T-cell (primary cell): Measurements from ENCODE around the gene PRDM16. TPM values are rescaled to one million over a fixed set of nuclear protein-coding genes. Genes with fewer than 3 reads are reported as not detected.
A peak's percentile ranks its signal among the peaks of the same experiment; 100 is the strongest.

Experiments used
- ATAC-seq, 4 experiments: fragments of 200-7000 bp in 3 of 4; fragments of 150-1000 bp in 1 of 4; cut with Tn5 transposase; replicated peaks in 1 of 4; 1 replicate in 3 of 4; 2 replicates in 1 of 4; pipeline ENCODE4 v1.10.0; 2021; ENCODE audit warnings: moderate library complexity in 3 of 4, mild to moderate bottlenecking in 2 of 4, moderate number of reproducible peaks in 1 of 4
- CTCF ChIA-PET, 2 donors: fragments of 300-600 bp; sonication (Branson Sonifier 250); formaldehyde crosslinking; loops; one replicate each; lab custom pipeline; 2022; ENCODE audit warnings: antibody characterized with exemption in 2 of 2; lab: Charles Lee
- POLR2A ChIA-PET, 2 donors: fragments of 300-600 bp; sonication (Branson Sonifier 250); formaldehyde crosslinking; loops; one replicate each; lab custom pipeline; 2022; ENCODE audit warnings: antibody characterized with exemption in 2 of 2; lab: Charles Lee
- DNase-seq, 35 experiments: peaks; one replicate each; pipeline versions ENCODE4 v3.0.0 to v3.0.0-alpha.2; 2013 to 2023
- H3K27ac ChIP-seq: one replicate; pipeline ENCODE4 v1.5.1; 2013; ENCODE audit warnings: low read length
- H3K27me3 ChIP-seq, 2 experiments: replicated peaks in 1 of 2; 1 replicate in 1 of 2; 2 replicates in 1 of 2; pipeline versions ENCODE4 v1.6.1 to v1.7.0; 2013; ENCODE audit warnings: low read length in 1 of 2, mixed read lengths in 1 of 2; ENCODE audit not compliant: control insufficient read depth in 2 of 2, insufficient read depth in 2 of 2; ENCODE audit errors: extremely low read depth in 1 of 2
- H3K36me3 ChIP-seq, 2 donors: 1 replicate in 1 of 2; 2 replicates in 1 of 2; pipeline versions ENCODE4 v1.6.1 to v1.7.0; 2013; ENCODE audit warnings: low read length in 1 of 2; ENCODE audit not compliant: control insufficient read depth in 2 of 2, insufficient read depth in 1 of 2; ENCODE audit errors: extremely low read depth in 1 of 2
- H3K4me1 ChIP-seq, 2 experiments: 1 replicate in 1 of 2; 2 replicates in 1 of 2; pipeline versions ENCODE4 v1.6.1 to v1.7.0; 2013; ENCODE audit warnings: low read length in 2 of 2, mixed read lengths in 1 of 2; ENCODE audit not compliant: insufficient read depth in 2 of 2, control insufficient read depth in 1 of 2; ENCODE audit errors: extremely low read depth in 1 of 2
- H3K4me3 ChIP-seq, 2 donors: 1 replicate in 1 of 2; 2 replicates in 1 of 2; pipeline versions ENCODE4 v1.5.1 to v1.7.0; 2013; ENCODE audit warnings: mild to moderate bottlenecking in 2 of 2, low read length in 1 of 2, moderate library complexity in 1 of 2; ENCODE audit not compliant: control insufficient read depth in 1 of 2; ENCODE audit errors: extremely low read depth in 1 of 2
- H3K9me3 ChIP-seq: 2 replicates; pipeline ENCODE4 v1.7.0; 2013
- H3K27ac Mint-ChIP-seq, 2 donors: one replicate each; pipeline ENCODE4 v1.8.0; 2020 to 2021; ENCODE audit warnings: mild to moderate bottlenecking in 2 of 2, mixed read lengths in 2 of 2
- H3K27me3 Mint-ChIP-seq, 2 donors: one replicate each; pipeline ENCODE4 v1.8.0; 2021 to 2022; ENCODE audit warnings: mixed read lengths in 2 of 2
- H3K36me3 Mint-ChIP-seq: one replicate; pipeline ENCODE4 v1.8.0; 2021; ENCODE audit warnings: mixed read lengths
- H3K4me1 Mint-ChIP-seq, 3 donors: one replicate each; pipeline ENCODE4 v1.8.0; 2020 to 2022; ENCODE audit warnings: mixed read lengths in 3 of 3, mild to moderate bottlenecking in 1 of 3
- H3K4me3 Mint-ChIP-seq, 3 donors: one replicate each; pipeline ENCODE4 v1.8.0; 2020 to 2022; ENCODE audit warnings: mild to moderate bottlenecking in 3 of 3, mixed read lengths in 3 of 3, moderate library complexity in 3 of 3
- H3K9me3 Mint-ChIP-seq, 3 donors: one replicate each; pipeline ENCODE4 v1.8.0; 2020 to 2022; ENCODE audit warnings: mixed read lengths in 3 of 3
- WGBS: methylation state at CpG from one replicate; pipeline ENCODE4 v1.1.5; 2013; ENCODE audit warnings: missing lambda C conversion rate; ENCODE audit not compliant: insufficient coverage; 5-methylcytosine and 5-hydroxymethylcytosine counted together
- total RNA-seq, 35 experiments: library from RNA in 6 of 35; stranded (reverse) in 6 of 35; fragments of 120-200 nt in 1 of 35; gene quantifications; one replicate each; pipeline versions ENCODE4 v1.2.1 to v1.2.4 and lab custom pipeline; 2013 to 2026

The PRDM16 gene
- total RNA-seq, 5 donors from 2014 or later (not counting 1 experiment from before 2014, with no cell fraction given), result 0.15 to 0.70 (median 0.24) TPM; not detected in 1

GRCh38 chr1:3455670-3456448, 386.9 kb downstream of the PRDM16 start:
- H3K4me3 ChIP-seq, result no peak overlapping the region
- 99% methylated on average over 7 of the region's 18 CpGs for WGBS
- ATAC-seq, result no peak
- Mint-ChIP-seq H3K9me3 (no peaks in the 10 kb centered on the region), H3K27ac (no peak overlapping the region), H3K4me1 (peaks cover 2 to 5% (median 4%) of the 10 kb centered on the region in 3 donors), H3K4me3 (peak overlapping the region; percentile 55 to 70 (median 58)), H3K36me3 (no peaks in the 10 kb centered on the region), H3K27me3 (peaks cover 4 to 8% of the 10 kb centered on the region in 2 donors)
- peaks cover 0 to 33% of the 10 kb centered on the region in 2 experiments for H3K27me3 ChIP-seq
- H3K4me1 ChIP-seq, result peaks cover 0 to 18% of the 10 kb centered on the region in 2 experiments
- H3K9me3 ChIP-seq, result no peaks in the 10 kb centered on the region
- DNase-seq, result no peak
- no peaks in the 10 kb centered on the region for H3K36me3 ChIP-seq
- POLR2A ChIA-PET, result no interaction called here
- CTCF ChIA-PET, result no interaction called here
- H3K27ac ChIP-seq, result no peak overlapping the region

GRCh38 chr1:3456449-3456963, 387.5 kb downstream of the PRDM16 start:
- Mint-ChIP-seq H3K4me3 (peak overlapping the region in 1 of 3 donors; percentile 13), H3K9me3 (no peaks in the 10 kb centered on the region), H3K4me1 (peaks cover 2 to 5% (median 4%) of the 10 kb centered on the region in 3 donors), H3K27ac (no peak overlapping the region), H3K27me3 (peaks cover under 1 to 5% of the 10 kb centered on the region in 2 donors), H3K36me3 (no peaks in the 10 kb centered on the region)
- Histone ChIP-seq H3K36me3 (no peaks in the 10 kb centered on the region), H3K4me3 (no peak overlapping the region), H3K9me3 (no peaks in the 10 kb centered on the region), H3K27ac (no peak overlapping the region), H3K4me1 (peaks cover 0 to 18% of the 10 kb centered on the region in 2 experiments), H3K27me3 (peaks cover 0 to 28% of the 10 kb centered on the region in 2 experiments)
- ChIA-PET CTCF (no interaction called here), POLR2A (no interaction called here)
- 85% methylated on average over 8 of the region's 12 CpGs for WGBS
- DNase-seq (no peak), ATAC-seq (no peak)

- peaks cover 0 to 24% of the 10 kb centered on the region in 2 experiments for H3K27me3 ChIP-seq
- H3K4me1 ChIP-seq, result peaks cover 0 to 18% of the 10 kb centered on the region in 2 experiments
- no peaks in the 10 kb centered on the region for H3K9me3 ChIP-seq
- DNase-seq (no peak), ATAC-seq (no peak)
- no peaks in the 10 kb centered on the region for H3K36me3 Mint-ChIP-seq
- H3K27ac ChIP-seq, result no peak overlapping the region
- H3K36me3 ChIP-seq, result no peaks in the 10 kb centered on the region
- ChIA-PET POLR2A (no interaction called here), CTCF (no interaction called here)
- 89% methylated on average over 25 of the region's 29 CpGs for WGBS
- H3K27ac Mint-ChIP-seq, result no peak overlapping the region
- peaks cover 0 to 5% of the 10 kb centered on the region in 2 donors for H3K27me3 Mint-ChIP-seq
- H3K4me3 Mint-ChIP-seq, result no peak overlapping the region
- H3K9me3 Mint-ChIP-seq, result no peaks in the 10 kb centered on the region
- no peak overlapping the region for H3K4me3 ChIP-seq
- peaks cover 2 to 5% (median 4%) of the 10 kb centered on the region in 3 donors for H3K4me1 Mint-ChIP-seq
These were observed 388.2 kb downstream of the PRDM16 start for GRCh38 chr1:3456964-3457909.

- H3K9me3 ChIP-seq, result no peaks in the 10 kb centered on the region
- Mint-ChIP-seq H3K4me1 (peaks cover 1 to 4% (median 2%) of the 10 kb centered on the region in 3 donors), H3K27me3 (peaks cover 0 to 4% of the 10 kb centered on the region in 2 donors), H3K9me3 (no peaks in the 10 kb centered on the region), H3K4me3 (no peak overlapping the region), H3K27ac (no peak overlapping the region), H3K36me3 (no peaks in the 10 kb centered on the region)
- no peak for ATAC-seq
- H3K27ac ChIP-seq, result no peak overlapping the region
- ChIA-PET CTCF (no interaction called here), POLR2A (no interaction called here)
- peaks cover 0 to 13% of the 10 kb centered on the region in 2 experiments for H3K4me1 ChIP-seq
- H3K4me3 ChIP-seq, result no peak overlapping the region
- WGBS, result 59% methylated on average over 11 of the region's 18 CpGs
- H3K36me3 ChIP-seq, result no peaks in the 10 kb centered on the region
- H3K27me3 ChIP-seq, result peaks cover 0 to 15% of the 10 kb centered on the region in 2 experiments
- no peak for DNase-seq
These were observed 389.2 kb downstream of the PRDM16 start for GRCh38 chr1:3457910-3458883.

- Mint-ChIP-seq H3K9me3 (no peaks in the 10 kb centered on the region), H3K4me3 (no peak overlapping the region), H3K27ac (no peak overlapping the region), H3K27me3 (peaks cover 0 to 2% of the 10 kb centered on the region in 2 donors), H3K36me3 (no peaks in the 10 kb centered on the region), H3K4me1 (peaks cover 0 to 2% (median 0%) of the 10 kb centered on the region in 3 donors)
- Histone ChIP-seq H3K27me3 (peaks cover 0 to 5% of the 10 kb centered on the region in 2 experiments), H3K9me3 (no peaks in the 10 kb centered on the region), H3K27ac (no peak overlapping the region), H3K4me3 (no peak overlapping the region), H3K36me3 (no peaks in the 10 kb centered on the region), H3K4me1 (peaks cover 0 to 3% of the 10 kb centered on the region in 2 experiments)
- POLR2A ChIA-PET, result no interaction called here
- 83% methylated on average over 17 of the region's 24 CpGs for WGBS
- DNase-seq (no peak), ATAC-seq (no peak)
- CTCF ChIA-PET, result no interaction called here
These were observed 390.3 kb downstream of the PRDM16 start for GRCh38 chr1:3459051-3459908.
